BLaER1 (cell line): Measurements from ENCODE around the gene MAN1C1.
A peak's percentile ranks its signal among the peaks of the same experiment; 100 is the strongest.

Source experiments
- H3K27ac ChIP-seq: shearing (Covaris generic); formaldehyde crosslinking; 2 replicates; pipeline ENCODE4 v1.8.1; 2022
- H3K27me3 ChIP-seq: shearing (Covaris generic); formaldehyde crosslinking; 2 replicates; pipeline ENCODE4 v1.8.1; 2022
- H3K36me3 ChIP-seq: shearing (Covaris generic); formaldehyde crosslinking; 2 replicates; pipeline ENCODE4 v1.8.1; 2022
- H3K4me1 ChIP-seq: shearing (Covaris generic); formaldehyde crosslinking; 2 replicates; pipeline ENCODE4 v1.8.1; 2022
- H3K4me2 ChIP-seq: shearing (Covaris generic); formaldehyde crosslinking; 2 replicates; pipeline ENCODE4 v1.8.1; 2022
- H3K4me3 ChIP-seq: shearing (Covaris generic); formaldehyde crosslinking; 2 replicates; pipeline ENCODE4 v1.8.1; 2022
- H3K9ac ChIP-seq: shearing (Covaris generic); formaldehyde crosslinking; 2 replicates; pipeline ENCODE4 v1.8.1; 2022
- H3K9me3 ChIP-seq: shearing (Covaris generic); formaldehyde crosslinking; 2 replicates; pipeline ENCODE4 v1.8.1; 2022
- H4K20me1 ChIP-seq: shearing (Covaris generic); formaldehyde crosslinking; 2 replicates; pipeline ENCODE4 v1.8.1; 2022
- Cebpa-rat ChIP-seq: shearing (Covaris generic); IDR thresholded peaks from 2 replicates; pipeline ENCODE4 v1.8.1; 2022

MAN1C1 gene

GRCh38 chr1:25765136-25765922 lies 148.7 kb downstream of the MAN1C1 start:
- no peaks in the 10 kb centered on the region for H3K27me3 ChIP-seq
- no peak overlapping the region for H3K4me3 ChIP-seq
- H3K4me1 ChIP-seq = peaks cover 54% of the 10 kb centered on the region
- TF ChIP-seq Cebpa-rat = no peak
- peak overlapping the region; percentile 84 for H3K27ac ChIP-seq
- no peaks in the 10 kb centered on the region for H3K9me3 ChIP-seq
- no peaks in the 10 kb centered on the region for H4K20me1 ChIP-seq
- H3K36me3 ChIP-seq = no peaks in the 10 kb centered on the region
- peak overlapping the region; percentile 87 for H3K4me2 ChIP-seq
- peak overlapping the region; percentile 72 for H3K9ac ChIP-seq

GRCh38 chr1:25765923-25766589 lies 149.5 kb downstream of the MAN1C1 start:
- peaks cover 54% of the 10 kb centered on the region for H3K4me1 ChIP-seq

GRCh38 chr1:25766721-25767436 lies 150.3 kb downstream of the MAN1C1 start:
- Histone ChIP-seq H3K27me3 (no peaks in the 10 kb centered on the region), H3K27ac (peak overlapping the region; percentile 84), H3K4me1 (peaks cover 60% of the 10 kb centered on the region), H4K20me1 (no peaks in the 10 kb centered on the region), H3K36me3 (no peaks in the 10 kb centered on the region), H3K9me3 (no peaks in the 10 kb centered on the region), H3K9ac (peak overlapping the region; percentile 72), H3K4me2 (peak overlapping the region; percentile 87), H3K4me3 (no peak overlapping the region)
- TF ChIP-seq Cebpa-rat = no peak

More at GRCh38 chr1:25765923-25766589, 149.5 kb downstream of the MAN1C1 start:
- TF ChIP-seq Cebpa-rat = no peak
- Histone ChIP-seq H3K36me3 (no peaks in the 10 kb centered on the region), H3K9me3 (no peaks in the 10 kb centered on the region), H3K27me3 (no peaks in the 10 kb centered on the region), H3K4me3 (no peak overlapping the region), H3K27ac (peak overlapping the region; percentile 84), H3K4me2 (peak overlapping the region; percentile 87), H3K9ac (peak overlapping the region; percentile 72), H4K20me1 (no peaks in the 10 kb centered on the region)

DNA sequence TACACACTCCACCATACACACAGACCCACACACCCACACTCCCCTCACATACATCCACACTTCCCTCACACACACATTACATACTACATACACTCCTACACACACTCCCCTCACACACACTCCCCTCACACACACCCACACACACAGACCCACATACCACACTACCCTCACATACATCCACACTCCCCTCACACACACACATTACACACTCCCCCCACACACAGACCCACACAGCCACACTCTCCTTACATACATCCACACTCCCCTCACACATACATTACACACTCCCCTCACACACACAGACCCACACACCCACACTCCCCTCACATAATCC lies 150.8 kb downstream of the MAN1C1 start:
- Histone ChIP-seq H4K20me1 (no peaks in the 10 kb centered on the region), H3K9me3 (no peaks in the 10 kb centered on the region), H3K27me3 (no peaks in the 10 kb centered on the region), H3K4me2 (peak overlapping the region; percentile 24; the same call in 1 of the 2 replicates), H3K27ac (no peak overlapping the region), H3K4me3 (no peak overlapping the region), H3K36me3 (no peaks in the 10 kb centered on the region), H3K9ac (no peak overlapping the region), H3K4me1 (peaks cover 65% of the 10 kb centered on the region)
- TF ChIP-seq Cebpa-rat = no peak

DNA sequence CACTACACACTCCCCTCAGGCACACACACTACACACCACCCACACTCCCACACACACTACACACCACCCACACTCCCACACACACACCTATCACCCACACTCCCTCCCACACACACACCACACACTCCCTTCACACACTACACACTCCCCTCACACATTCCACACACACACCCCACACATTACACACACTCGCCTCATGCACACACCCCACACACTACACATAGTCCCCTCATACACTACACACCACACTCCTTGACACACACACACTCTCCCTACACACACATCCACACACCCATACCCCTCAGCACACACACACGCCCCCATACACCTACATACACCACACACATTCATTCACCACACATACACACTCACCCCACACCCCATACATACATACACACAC lies 152.4 kb downstream of the MAN1C1 start:
- Histone ChIP-seq H3K36me3 (no peaks in the 10 kb centered on the region), H3K9ac (no peak overlapping the region), H3K27ac (0 out of 2 replicates have a peak overlapping the region, but pooled peaks have one; percentile 80), H3K4me1 (peaks cover 79% of the 10 kb centered on the region), H3K4me3 (no peak overlapping the region), H4K20me1 (no peaks in the 10 kb centered on the region), H3K9me3 (no peaks in the 10 kb centered on the region), H3K27me3 (no peaks in the 10 kb centered on the region), H3K4me2 (peak overlapping the region; percentile 92)
- TF ChIP-seq Cebpa-rat = no peak

DNA sequence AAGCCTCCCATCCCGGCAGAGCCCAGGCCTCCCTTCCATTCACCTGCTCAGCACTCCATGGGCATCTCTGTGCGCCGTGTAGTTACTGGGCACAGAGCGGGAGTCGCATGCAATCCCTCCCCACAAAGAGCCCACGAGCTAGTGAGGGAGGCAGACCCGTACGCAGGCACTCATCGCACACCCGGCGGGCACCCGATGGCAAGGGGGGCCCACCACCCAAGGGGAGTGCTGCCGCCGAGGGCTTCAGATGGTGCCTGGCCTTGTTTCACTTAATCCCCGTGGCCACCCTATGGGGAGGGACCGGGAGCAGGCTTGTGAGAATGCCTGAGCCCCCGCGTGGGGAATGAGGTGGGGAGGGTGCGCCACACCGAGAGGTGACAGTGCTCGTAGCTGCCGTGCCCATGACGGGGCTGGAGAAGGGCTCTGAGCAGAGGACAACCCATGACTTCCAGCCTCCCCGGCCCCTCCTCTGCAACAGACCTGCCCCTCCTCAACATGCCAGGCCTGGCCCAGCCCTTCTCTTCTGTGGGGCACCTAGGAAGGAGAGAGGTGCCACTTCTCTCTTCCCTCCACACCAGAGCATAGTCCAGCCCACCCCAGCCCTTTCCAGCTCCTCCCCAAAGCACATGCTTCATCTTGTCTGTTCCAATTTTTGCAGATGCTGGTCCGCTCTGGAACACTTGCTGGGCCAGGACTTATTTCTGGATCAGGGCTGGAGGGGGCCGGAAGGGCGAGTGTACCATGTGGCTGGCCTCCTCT lies 153.2 kb downstream of the MAN1C1 start:
- no peak for TF ChIP-seq Cebpa-rat
- peak overlapping the region; percentile 80 for H3K27ac ChIP-seq
- H4K20me1 ChIP-seq = no peaks in the 10 kb centered on the region
- H3K27me3 ChIP-seq = no peaks in the 10 kb centered on the region
- no peak overlapping the region for H3K4me3 ChIP-seq
- peaks cover 85% of the 10 kb centered on the region for H3K4me1 ChIP-seq
- peak overlapping the region; percentile 92 for H3K4me2 ChIP-seq
- no peaks in the 10 kb centered on the region for H3K36me3 ChIP-seq
- no peaks in the 10 kb centered on the region for H3K9me3 ChIP-seq
- peak overlapping the region; percentile 69; the same call in 1 of the 2 replicates for H3K9ac ChIP-seq

DNA sequence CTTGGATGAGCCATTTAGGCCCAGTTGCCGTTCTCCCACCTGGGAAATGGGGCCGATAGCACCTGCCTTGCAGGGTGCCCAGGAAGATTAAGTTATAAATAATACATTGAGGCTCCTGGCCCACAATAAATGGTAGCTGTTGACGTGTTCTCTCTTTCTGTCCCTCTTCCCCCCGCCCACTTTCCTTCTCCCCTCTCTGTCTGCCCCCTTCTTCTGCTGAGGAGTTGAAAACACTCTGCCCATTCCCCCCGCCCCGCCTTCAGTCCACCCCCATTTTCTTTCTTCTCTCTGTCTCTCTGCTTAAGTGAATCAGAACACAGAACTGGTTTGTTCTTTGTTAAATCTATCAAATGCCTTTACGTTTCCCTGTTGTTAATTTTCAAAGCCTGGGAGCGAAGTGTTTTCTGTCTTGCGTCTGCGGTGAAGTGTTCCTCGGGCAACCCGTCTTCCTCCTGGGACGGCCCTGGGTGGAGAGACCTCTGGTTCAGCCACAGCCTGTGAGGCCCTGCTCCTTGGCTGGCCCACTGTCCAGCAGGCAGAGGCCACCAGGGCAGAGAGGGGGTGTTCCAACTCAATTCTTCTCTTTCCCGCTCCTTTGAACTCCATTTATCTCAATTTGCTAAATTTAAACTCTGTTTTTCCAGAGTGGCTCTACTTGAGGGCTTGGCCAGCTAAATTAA lies 154.1 kb downstream of the MAN1C1 start:
- peak overlapping the region; percentile 38; the same call in 1 of the 2 replicates for H3K4me3 ChIP-seq
- H3K9ac ChIP-seq = peak overlapping the region; percentile 69
- no peaks in the 10 kb centered on the region for H4K20me1 ChIP-seq
- no peaks in the 10 kb centered on the region for H3K27me3 ChIP-seq
- peaks cover 85% of the 10 kb centered on the region for H3K4me1 ChIP-seq
- no peaks in the 10 kb centered on the region for H3K36me3 ChIP-seq
- H3K4me2 ChIP-seq = peak overlapping the region; percentile 92
- peak overlapping the region; percentile 80 for H3K27ac ChIP-seq
- no peaks in the 10 kb centered on the region for H3K9me3 ChIP-seq
- TF ChIP-seq Cebpa-rat = no peak

GRCh38 chr1:25771221-25772114 lies 154.9 kb downstream of the MAN1C1 start:
- no peak for TF ChIP-seq Cebpa-rat
- Histone ChIP-seq H3K27ac (peak overlapping the region; percentile 80), H3K4me1 (peaks cover 85% of the 10 kb centered on the region), H3K36me3 (no peaks in the 10 kb centered on the region), H3K9ac (peak overlapping the region; percentile 69), H4K20me1 (no peaks in the 10 kb centered on the region), H3K9me3 (no peaks in the 10 kb centered on the region), H3K27me3 (no peaks in the 10 kb centered on the region), H3K4me3 (peak overlapping the region; percentile 38; the same call in 1 of the 2 replicates), H3K4me2 (peak overlapping the region; percentile 92)
